Measurements from ENCODE around the gene PTPRR.

PTPRR gene

GRCh38 chr12:70644861-70645260, 275.7 kb downstream of the PTPRR start:
- no peak for DNase-seq (ENCODE audit: low read depth)

- no peak for DNase-seq (ENCODE audit: low read depth)
Observed at GRCh38 chr12:70643939-70644338, 276.6 kb downstream of the PTPRR start.

GRCh38 chr12:70641691-70642090, 278.8 kb downstream of the PTPRR start:
- DNase-seq (ENCODE audit: low read depth) = no peak

GRCh38 chr12:70640901-70641300, 279.6 kb downstream of the PTPRR start:
- DNase-seq (ENCODE audit: low read depth) = no peak

- no peak for DNase-seq (ENCODE audit: low read depth)
Observed at GRCh38 chr12:70639535-70639934, 281.0 kb downstream of the PTPRR start.

- no peak for DNase-seq (ENCODE audit: low read depth)
Observed at GRCh38 chr12:70638639-70639360, 281.7 kb downstream of the PTPRR start.

GRCh38 chr12:70637303-70638085, 283.0 kb downstream of the PTPRR start, which contains the start of gene PTPRB:
PTPRB (minus strand) TSS chr12:70637429; CDS start chr12:70637395, 34 bp downstream.
- DNase-seq (ENCODE audit: low read depth) = no peak

GRCh38 chr12:70635755-70636154, 284.8 kb downstream of the PTPRR start:
- DNase-seq (ENCODE audit: low read depth) = no peak

- DNase-seq (ENCODE audit: low read depth) = no peak
Observed at GRCh38 chr12:70628701-70629480, 291.6 kb downstream of the PTPRR start.

- no peak for DNase-seq (ENCODE audit: low read depth)
Observed at GRCh38 chr12:70627677-70628076, 292.9 kb downstream of the PTPRR start.

- no peak for DNase-seq (ENCODE audit: low read depth)
Observed at GRCh38 chr12:70626180-70626579, 294.4 kb downstream of the PTPRR start.

GRCh38 chr12:70619471-70620152, 300.9 kb downstream of the PTPRR start:
- DNase-seq (ENCODE audit: low read depth) = no peak

GRCh38 chr12:70618371-70618770, 302.2 kb downstream of the PTPRR start:
- no peak for DNase-seq (ENCODE audit: low read depth)

GRCh38 chr12:70617450-70617849, 303.1 kb downstream of the PTPRR start:
- no peak for DNase-seq (ENCODE audit: low read depth)

GRCh38 chr12:70615174-70615866, 305.2 kb downstream of the PTPRR start:
- DNase-seq (ENCODE audit: low read depth) = no peak

GRCh38 chr12:70609739-70610491, 310.6 kb downstream of the PTPRR start:
- no peak for DNase-seq (ENCODE audit: low read depth)

GRCh38 chr12:70609203-70609602, 311.3 kb downstream of the PTPRR start:
- no peak for DNase-seq (ENCODE audit: low read depth)

GRCh38 chr12:70608184-70608583, 312.4 kb downstream of the PTPRR start:
- DNase-seq (ENCODE audit: low read depth) = no peak

GRCh38 chr12:70607107-70607506, 313.4 kb downstream of the PTPRR start:
- DNase-seq (ENCODE audit: low read depth) = no peak

GRCh38 chr12:70605976-70606375, 314.6 kb downstream of the PTPRR start:
- DNase-seq (ENCODE audit: low read depth) = no peak

- DNase-seq (ENCODE audit: low read depth) = no peak
Observed at GRCh38 chr12:70604662-70605061, 315.9 kb downstream of the PTPRR start.

Measured in activated T-helper 1 cell treated with Interleukin-2 at 50 U/mL for 16 hours (primary cell).